GM18873 (cell line): ENCODE data around the gene SEM1.
A peak's percentile ranks its signal among the peaks of the same experiment; 100 is the strongest.
"Not testable (repeated sequence)": the region's sequence is repeated elsewhere in the genome, so short reads cannot be mapped to it uniquely, and the experiment has no call there.

Experiments
- ATAC-seq: cut with Tn5 transposase; IDR thresholded peaks from one replicate; pipeline ENCODE4 v1.9.1; 2021; ENCODE audit warnings: mild to moderate bottlenecking, moderate library complexity, moderate number of reproducible peaks; ENCODE audit not compliant: unreplicated experiment, low FRiP score

The SEM1 gene

GRCh38 chr7:96707901-96708774 lies 1.5 kb downstream of the SEM1 start:
- no peak for ATAC-seq

- ATAC-seq = no peak
Measured at GRCh38 chr7:96701258-96701657, 8.4 kb downstream of the SEM1 start.

GRCh38 chr7:96700516-96700915 lies 9.1 kb downstream of the SEM1 start:
- ATAC-seq = no peak

- ATAC-seq = no peak
Measured at GRCh38 chr7:96699219-96699871, 10.3 kb downstream of the SEM1 start.

- not testable (repeated sequence) for ATAC-seq
Measured at GRCh38 chr7:96698449-96698848, 11.2 kb downstream of the SEM1 start.

- no peak for ATAC-seq
Measured at GRCh38 chr7:96697822-96698221, 11.8 kb downstream of the SEM1 start.

GRCh38 chr7:96695581-96695980 lies 14.1 kb downstream of the SEM1 start:
- ATAC-seq = no peak

GRCh38 chr7:96694082-96694481 lies 15.6 kb downstream of the SEM1 start:
- no peak for ATAC-seq

GRCh38 chr7:96691702-96692101 lies 17.9 kb downstream of the SEM1 start:
- no peak for ATAC-seq

GRCh38 chr7:96689414-96689813 lies 20.2 kb downstream of the SEM1 start:
- ATAC-seq = no peak

GRCh38 chr7:96686305-96686704 lies 23.3 kb downstream of the SEM1 start:
- ATAC-seq = no peak

GRCh38 chr7:96685755-96686154 lies 23.9 kb downstream of the SEM1 start:
- peak; percentile 84 for ATAC-seq

GRCh38 chr7:96685353-96685752 lies 24.3 kb downstream of the SEM1 start:
- ATAC-seq = peak; percentile 53

- ATAC-seq = no peak
Measured at GRCh38 chr7:96679886-96680285, 29.8 kb downstream of the SEM1 start.

- no peak for ATAC-seq
Measured at GRCh38 chr7:96676919-96677318, 32.7 kb downstream of the SEM1 start.

- no peak for ATAC-seq
Measured at GRCh38 chr7:96675548-96675947, 34.1 kb downstream of the SEM1 start.

GRCh38 chr7:96674565-96674964 lies 35.1 kb downstream of the SEM1 start:
- no peak for ATAC-seq

- ATAC-seq = no peak
Measured at GRCh38 chr7:96671854-96672253, 37.8 kb downstream of the SEM1 start.

GRCh38 chr7:96670338-96671289 lies 39.0 kb downstream of the SEM1 start:
- ATAC-seq = no peak

- no peak for ATAC-seq
Measured at GRCh38 chr7:96669812-96670211, 39.8 kb downstream of the SEM1 start.

GRCh38 chr7:96667026-96667425 lies 42.6 kb downstream of the SEM1 start:
- no peak for ATAC-seq
